ENCODE data around the gene SCAPER. TPM values are rescaled to one million over a fixed set of nuclear protein-coding genes. Genes with fewer than 3 reads are reported as not detected.

The SCAPER gene
- total RNA-seq, 1 donor from 2014 or later = 20.8 TPM

DNA sequence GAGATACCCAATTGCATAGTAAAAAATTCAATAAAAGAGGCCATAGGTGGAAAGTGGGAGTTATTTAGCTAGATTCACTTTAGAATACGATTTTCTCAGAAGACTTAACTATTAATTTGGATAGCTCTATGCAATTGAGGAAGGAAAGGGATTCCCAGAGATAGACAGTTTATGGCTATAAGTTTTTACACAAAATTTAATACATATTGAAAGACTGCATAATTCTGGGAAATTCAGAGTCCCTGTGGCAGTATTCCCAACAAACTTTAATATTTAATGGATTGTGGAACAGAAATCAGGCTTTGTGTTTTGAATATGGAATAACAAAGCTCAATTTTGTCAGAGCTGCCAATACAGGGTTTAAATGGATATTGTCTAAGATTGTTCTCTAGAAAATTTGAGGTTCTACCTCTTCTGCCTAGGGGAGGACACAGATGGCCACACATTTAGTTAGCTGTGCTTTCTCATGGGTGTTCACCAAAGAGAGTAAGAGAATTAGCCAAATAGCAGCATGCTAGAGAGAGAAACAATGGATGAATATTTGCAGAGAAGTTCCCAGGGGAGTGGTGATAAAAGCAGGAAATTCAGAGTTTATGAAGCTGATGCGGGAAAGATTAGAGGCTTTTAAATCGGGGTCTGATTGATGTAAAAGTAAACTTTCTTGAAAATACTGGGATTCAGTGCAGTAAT is 560.1 kb downstream of the SCAPER start:
- H3K36me3 ChIP-seq (ENCODE audit: control insufficient read depth, insufficient read depth, low read length) = no peaks in the 10 kb centered on the region
- no peak for DNase-seq (ENCODE audit: low read depth)
- peaks cover 73% of the 10 kb centered on the region for H3K27me3 ChIP-seq (ENCODE audit: control insufficient read depth, insufficient read depth, low read length)
- H3K4me3 ChIP-seq (ENCODE audit: low read depth, low read length) = no peak overlapping the region
- TF ChIP-seq, protein P1, sequence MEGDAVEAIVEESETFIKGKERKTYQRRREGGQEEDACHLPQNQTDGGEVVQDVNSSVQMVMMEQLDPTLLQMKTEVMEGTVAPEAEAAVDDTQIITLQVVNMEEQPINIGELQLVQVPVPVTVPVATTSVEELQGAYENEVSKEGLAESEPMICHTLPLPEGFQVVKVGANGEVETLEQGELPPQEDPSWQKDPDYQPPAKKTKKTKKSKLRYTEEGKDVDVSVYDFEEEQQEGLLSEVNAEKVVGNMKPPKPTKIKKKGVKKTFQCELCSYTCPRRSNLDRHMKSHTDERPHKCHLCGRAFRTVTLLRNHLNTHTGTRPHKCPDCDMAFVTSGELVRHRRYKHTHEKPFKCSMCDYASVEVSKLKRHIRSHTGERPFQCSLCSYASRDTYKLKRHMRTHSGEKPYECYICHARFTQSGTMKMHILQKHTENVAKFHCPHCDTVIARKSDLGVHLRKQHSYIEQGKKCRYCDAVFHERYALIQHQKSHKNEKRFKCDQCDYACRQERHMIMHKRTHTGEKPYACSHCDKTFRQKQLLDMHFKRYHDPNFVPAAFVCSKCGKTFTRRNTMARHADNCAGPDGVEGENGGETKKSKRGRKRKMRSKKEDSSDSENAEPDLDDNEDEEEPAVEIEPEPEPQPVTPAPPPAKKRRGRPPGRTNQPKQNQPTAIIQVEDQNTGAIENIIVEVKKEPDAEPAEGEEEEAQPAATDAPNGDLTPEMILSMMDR (IDR thresholded peaks at IDR 0.05; ENCODE audit: insufficient read depth, low read length, poor library complexity, severe bottlenecking) = no peak

DNA sequence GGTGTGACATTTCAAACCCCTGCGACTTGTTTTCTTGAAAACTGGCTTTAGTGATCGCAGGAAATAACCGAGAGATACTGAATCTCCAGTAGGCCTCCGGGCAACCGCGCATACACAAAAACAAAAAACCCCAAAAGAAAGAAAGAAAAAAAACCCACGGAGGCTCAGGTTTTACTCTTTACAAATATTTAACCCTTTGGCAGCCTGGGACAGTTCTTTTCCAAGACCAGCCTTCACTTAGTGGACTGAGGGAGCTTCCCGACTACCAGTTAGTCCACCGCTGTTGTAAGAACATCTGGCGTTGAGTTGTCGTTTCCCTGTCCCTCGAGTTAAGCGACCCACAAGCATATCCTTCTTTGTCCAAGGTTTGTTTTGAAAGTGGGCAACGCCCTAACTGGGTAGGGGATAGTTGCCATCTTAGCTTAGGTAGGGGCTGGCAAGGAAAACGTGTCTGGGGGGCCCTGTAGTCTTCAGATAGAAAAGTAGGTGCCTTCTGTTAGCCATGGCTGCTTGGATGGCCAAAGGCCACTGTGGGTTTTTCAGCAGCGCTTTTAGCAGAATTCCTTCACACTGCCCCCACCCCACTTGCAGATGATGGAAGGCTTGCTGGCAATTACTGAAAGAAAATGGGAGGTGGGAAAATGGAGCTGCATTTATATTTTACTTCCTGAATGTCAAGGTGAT is 561.7 kb downstream of the SCAPER start:
- Histone ChIP-seq H3K4me3 (ENCODE audit: low read depth, low read length) (no peak overlapping the region), H3K27me3 (ENCODE audit: control insufficient read depth, insufficient read depth, low read length) (peaks cover 89% of the 10 kb centered on the region)
- TF ChIP-seq, protein P1 (IDR thresholded peaks at IDR 0.05; ENCODE audit: insufficient read depth, low read length, poor library complexity, severe bottlenecking) = no peak

DNA sequence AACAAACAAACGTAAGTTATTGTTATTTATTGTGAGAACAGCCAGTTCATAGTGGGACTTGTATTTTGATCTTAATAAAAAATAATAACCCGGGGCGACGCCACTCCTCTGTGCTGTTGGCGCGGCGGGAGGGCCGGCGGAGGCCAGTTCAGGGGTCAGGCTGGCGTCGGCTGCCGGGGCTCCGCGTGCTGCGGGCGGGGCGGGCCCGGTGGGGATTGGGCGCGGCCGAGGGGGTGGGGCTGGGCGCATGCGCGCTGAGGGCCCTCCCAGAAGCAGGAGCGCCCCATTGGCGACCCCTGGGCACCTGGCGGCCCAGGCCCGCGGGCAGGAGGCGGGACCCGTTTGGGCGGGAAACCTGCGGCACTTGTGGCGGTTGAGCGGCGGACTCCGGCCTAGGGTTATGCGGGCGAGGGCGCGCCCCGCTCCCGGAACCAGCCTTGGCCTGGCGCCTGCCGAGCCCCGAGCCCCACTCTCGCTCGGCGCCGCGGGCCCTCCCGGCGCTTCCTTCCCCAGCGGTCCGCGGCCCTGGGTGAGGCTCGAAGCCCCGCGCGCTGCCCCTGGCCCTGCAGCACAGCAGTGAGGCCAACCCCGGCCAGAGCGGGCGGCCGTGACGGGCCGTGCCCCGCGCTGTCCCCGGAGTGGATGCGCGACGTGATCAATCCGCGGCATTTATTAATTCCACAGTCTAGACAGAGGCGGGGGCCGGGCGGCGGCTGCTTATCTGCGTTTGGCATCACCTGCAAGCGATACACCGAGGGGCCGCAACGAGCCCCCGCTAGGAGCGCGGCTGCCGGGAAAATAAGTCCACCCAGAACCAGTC is 562.5 kb downstream of the SCAPER start:
- no peak overlapping the region for H3K4me3 ChIP-seq (ENCODE audit: low read depth, low read length)
- TF ChIP-seq, protein P1 (IDR thresholded peaks at IDR 0.05; ENCODE audit: insufficient read depth, low read length, poor library complexity, severe bottlenecking) = no peak
- no peak for DNase-seq (ENCODE audit: low read depth)
- peaks cover 94% of the 10 kb centered on the region for H3K27me3 ChIP-seq (ENCODE audit: control insufficient read depth, insufficient read depth, low read length)
- H3K36me3 ChIP-seq (ENCODE audit: control insufficient read depth, insufficient read depth, low read length) = no peaks in the 10 kb centered on the region

More for the DNA sequence above, 561.7 kb downstream of the SCAPER start:
- H3K36me3 ChIP-seq (ENCODE audit: control insufficient read depth, insufficient read depth, low read length) = no peaks in the 10 kb centered on the region
- no peak for DNase-seq (ENCODE audit: low read depth)

DNA sequence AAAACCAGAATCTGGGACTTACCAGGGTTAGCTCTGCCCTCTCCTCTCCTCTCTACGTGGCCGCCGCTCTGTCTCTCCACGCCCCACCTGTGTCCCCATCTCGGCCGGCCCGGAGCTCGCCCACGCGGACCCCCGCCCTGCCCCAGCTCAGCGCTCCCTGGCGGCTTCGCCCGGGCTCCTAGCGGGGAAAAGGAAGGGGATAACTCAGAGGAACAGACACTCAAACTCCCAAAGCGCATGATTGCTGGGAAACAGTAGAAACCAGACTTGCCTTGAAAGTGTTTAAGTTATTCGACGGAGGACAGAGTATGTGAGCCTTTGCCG is 563.1 kb downstream of the SCAPER start:
- TF ChIP-seq, protein P1 (IDR thresholded peaks at IDR 0.05; ENCODE audit: insufficient read depth, low read length, poor library complexity, severe bottlenecking) = no peak
- Histone ChIP-seq H3K4me3 (ENCODE audit: low read depth, low read length) (no peak overlapping the region), H3K36me3 (ENCODE audit: control insufficient read depth, insufficient read depth, low read length) (no peaks in the 10 kb centered on the region), H3K27me3 (ENCODE audit: control insufficient read depth, insufficient read depth, low read length) (peaks cover 94% of the 10 kb centered on the region)
- no peak for DNase-seq (ENCODE audit: low read depth)

DNA sequence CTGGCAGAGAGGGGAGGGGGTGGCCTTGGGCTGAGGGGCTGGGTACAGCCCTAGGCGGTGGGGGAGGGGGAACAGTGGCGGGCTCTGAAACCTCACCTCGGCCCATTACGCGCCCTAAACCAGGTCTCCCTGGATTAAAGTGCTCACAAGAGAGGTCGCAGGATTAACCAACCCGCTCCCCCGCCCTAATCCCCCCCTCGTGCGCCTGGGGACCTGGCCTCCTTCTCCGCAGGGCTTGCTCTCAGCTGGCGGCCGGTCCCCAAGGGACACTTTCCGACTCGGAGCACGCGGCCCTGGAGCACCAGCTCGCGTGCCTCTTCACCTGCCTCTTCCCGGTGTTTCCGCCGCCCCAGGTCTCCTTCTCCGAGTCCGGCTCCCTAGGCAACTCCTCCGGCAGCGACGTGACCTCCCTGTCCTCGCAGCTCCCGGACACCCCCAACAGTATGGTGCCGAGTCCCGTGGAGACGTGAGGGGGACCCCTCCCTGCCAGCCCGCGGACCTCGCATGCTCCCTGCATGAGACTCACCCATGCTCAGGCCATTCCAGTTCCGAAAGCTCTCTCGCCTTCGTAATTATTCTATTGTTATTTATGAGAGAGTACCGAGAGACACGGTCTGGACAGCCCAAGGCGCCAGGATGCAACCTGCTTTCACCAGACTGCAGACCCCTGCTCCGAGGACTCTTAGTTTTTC is 563.6 kb downstream of the SCAPER start:
- Histone ChIP-seq H3K4me3 (ENCODE audit: low read depth, low read length) (no peak overlapping the region), H3K36me3 (ENCODE audit: control insufficient read depth, insufficient read depth, low read length) (no peaks in the 10 kb centered on the region), H3K27me3 (ENCODE audit: control insufficient read depth, insufficient read depth, low read length) (peaks cover 93% of the 10 kb centered on the region)
- DNase-seq (ENCODE audit: low read depth) = no peak
- TF ChIP-seq, protein P1 (IDR thresholded peaks at IDR 0.05; ENCODE audit: insufficient read depth, low read length, poor library complexity, severe bottlenecking) = no peak

Measured in kidney epithelial cell (primary cell).